GM19328 (cell line): ENCODE measurements around the gene ANP32B.

Experiments
- ATAC-seq: cut with Tn5 transposase; IDR thresholded peaks from one replicate; pipeline ENCODE4 v1.9.1; 2021; ENCODE audit warnings: mild to moderate bottlenecking, moderate library complexity; ENCODE audit not compliant: unreplicated experiment

The ANP32B gene

DNA sequence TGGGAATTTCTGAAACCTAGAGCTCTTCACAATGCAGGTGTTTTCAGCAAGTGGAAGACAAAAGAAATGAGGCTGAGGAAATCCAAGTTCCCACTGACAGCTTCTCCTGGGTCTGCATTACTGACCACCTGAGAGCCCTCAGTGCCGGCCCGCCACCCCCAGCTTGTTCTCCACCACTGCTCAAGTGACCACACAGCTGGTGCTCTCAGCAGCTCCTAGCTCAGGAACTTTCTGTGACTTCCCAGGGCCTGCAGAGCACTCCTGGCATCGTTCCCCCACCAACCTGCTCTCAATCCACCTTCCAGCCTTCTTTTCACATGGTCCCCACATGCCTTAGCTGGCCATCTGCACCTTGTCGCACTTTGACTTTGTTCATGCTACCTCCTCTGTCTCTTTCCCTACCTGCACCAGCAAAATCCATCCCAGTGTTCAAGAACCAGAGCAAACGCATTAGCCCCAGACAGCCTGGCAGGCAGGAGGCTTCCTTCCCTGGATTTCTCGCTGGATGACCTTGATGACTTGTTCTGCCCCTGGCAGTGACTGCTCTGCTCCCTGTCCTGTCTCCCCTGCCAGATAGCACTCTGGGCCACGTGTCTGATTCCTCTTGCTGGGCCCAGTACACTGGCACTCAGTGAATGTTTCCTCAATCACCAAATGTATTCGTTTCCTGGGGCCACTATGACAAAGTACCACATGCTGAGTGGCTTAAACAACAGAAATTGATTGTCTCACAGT lies 38.3 kb downstream of the ANP32B start:
- ATAC-seq: no peak

DNA sequence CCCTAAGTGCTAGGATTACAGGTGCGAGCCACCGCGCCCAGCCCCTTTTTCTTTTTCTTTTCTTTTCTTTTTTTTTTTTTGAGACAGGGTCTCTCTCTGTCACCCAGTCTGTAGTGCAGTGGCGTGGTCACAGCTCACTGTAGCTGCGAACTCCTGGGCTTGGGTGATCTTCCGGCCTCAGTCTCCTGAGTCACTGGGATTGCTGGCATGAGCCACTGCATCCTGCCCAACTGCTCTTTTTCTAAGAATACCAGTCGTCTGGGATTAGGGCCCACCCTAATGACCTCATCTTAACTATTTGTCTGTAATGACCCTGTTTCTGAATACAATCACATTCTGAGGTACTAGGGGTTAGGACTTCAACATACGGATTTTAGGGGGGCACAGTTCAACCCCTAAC lies 39.3 kb downstream of the ANP32B start:
- no peak for ATAC-seq

- no peak for ATAC-seq
Observed at GRCh38 chr9:98024702-98025101, 41.6 kb downstream of the ANP32B start.

DNA sequence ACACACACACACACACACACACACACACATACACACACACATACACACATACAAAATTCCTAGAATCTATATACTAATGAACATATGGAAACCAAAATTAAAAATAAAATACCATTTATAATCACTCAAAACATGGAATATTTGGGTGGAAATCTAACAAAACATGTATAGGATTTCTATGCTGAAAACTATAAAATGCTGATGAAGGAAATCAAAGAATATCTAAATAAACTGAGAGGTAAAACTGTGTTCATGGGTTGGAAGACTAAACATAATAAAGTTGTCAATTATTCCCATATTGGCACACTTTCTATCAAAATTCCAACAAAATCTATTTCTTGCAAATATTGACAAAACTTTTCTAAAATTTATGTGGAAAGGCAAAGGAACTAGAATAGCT lies 48.0 kb downstream of the ANP32B start:
- ATAC-seq: no peak

DNA sequence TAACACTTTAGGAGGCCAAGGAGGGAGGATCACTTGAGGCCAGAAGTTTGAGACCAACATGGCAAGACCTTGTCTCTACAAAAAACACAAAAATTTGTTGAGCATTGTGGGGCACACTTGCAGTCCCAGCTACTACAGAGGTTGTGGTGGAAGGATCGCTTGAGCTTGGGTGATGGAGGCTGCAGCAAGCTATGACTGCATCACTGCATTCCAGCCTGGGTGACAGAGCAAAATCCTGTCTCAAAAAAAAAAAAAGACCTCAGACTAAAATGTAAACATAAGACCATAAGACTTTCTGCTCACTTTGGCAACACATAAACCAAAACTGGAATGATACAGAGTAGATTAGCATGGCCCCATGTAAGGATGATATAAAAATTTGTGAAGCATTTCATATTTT lies 48.8 kb downstream of the ANP32B start:
- no peak for ATAC-seq

- ATAC-seq: no peak
Observed at GRCh38 chr9:98034593-98035546, 51.7 kb downstream of the ANP32B start.

DNA sequence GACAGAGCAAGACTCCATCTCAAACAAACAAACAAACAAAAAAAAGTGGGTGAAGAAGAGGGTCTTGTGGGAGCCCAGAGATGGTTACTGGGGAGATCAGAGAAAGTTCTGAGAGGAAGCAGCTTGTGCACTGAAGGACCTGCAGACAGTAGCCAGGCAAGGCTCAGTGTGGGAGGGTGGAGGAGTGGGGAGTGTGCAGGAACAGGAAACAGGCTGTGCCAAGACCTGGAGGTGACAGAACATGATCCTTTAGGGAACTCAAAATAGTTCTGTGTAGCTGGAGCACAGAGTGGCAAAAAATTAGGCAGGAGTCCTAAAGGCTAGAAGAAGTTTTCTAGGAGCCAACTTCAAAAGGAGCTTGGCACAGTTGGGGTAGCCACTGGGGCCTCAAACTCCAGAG lies 54.2 kb downstream of the ANP32B start:
- ATAC-seq: no peak

DNA sequence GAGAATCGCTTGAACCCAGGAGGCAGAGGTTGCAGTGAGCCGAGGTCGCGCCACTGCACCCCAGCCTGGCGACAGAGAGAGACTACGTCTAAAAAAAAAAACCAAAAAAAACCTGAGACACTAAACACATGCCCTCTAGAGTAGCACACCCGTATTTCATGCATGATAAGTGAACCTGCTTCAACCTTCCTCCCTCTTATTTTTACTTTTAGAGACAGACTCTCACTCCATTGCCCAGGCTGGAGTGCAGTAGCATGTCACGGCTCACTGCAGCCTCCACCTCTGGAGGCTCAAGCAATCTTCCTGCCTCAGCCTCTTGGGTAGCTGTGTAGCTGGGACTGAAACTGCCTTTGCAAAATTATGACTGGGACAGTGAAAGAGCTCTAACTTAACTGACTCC lies 55.8 kb downstream of the ANP32B start:
- ATAC-seq: no peak

DNA sequence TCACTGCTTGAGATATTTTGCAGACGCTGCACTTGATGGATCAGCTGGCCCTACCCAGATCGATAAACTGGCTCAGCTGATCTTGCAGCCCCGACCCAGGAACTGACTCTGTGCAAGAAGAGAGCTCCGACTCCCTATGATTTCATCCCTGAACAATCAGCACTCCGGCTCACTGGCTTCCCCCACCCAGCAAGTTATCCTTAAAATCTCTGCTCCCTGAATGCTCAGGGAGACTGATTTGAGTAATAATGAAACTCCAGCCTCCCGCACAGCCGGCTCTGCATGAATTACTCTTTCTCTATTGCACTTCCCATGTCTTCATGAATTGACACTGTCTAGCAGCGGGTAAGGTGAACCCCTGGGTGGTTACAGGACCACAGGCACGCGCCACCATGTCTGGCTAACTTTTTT lies 56.5 kb downstream of the ANP32B start:
- no peak for ATAC-seq

GRCh38 chr9:98040212-98040611 lies 57.1 kb downstream of the ANP32B start:
- ATAC-seq: no peak

DNA sequence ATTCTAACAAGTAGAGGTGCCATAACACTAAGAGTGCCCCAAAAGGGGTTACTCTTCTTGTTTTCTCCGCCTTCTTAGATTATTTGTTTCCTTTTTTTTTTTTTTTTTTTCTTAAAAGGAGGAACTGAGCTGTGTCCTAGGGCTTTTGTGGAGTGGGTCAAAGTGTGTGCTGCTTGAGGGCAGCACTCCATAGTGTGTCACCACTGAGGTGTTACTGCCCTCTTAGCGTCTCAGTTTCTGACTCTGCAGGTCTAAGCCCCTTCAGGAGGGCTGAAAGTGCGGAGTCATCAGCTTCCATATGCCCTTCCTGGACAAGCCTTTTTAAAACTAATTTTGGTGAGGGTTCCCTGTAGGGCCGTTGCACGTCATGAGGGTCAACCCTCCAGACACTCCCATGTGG lies 60.8 kb downstream of the ANP32B start:
- no peak for ATAC-seq

DNA sequence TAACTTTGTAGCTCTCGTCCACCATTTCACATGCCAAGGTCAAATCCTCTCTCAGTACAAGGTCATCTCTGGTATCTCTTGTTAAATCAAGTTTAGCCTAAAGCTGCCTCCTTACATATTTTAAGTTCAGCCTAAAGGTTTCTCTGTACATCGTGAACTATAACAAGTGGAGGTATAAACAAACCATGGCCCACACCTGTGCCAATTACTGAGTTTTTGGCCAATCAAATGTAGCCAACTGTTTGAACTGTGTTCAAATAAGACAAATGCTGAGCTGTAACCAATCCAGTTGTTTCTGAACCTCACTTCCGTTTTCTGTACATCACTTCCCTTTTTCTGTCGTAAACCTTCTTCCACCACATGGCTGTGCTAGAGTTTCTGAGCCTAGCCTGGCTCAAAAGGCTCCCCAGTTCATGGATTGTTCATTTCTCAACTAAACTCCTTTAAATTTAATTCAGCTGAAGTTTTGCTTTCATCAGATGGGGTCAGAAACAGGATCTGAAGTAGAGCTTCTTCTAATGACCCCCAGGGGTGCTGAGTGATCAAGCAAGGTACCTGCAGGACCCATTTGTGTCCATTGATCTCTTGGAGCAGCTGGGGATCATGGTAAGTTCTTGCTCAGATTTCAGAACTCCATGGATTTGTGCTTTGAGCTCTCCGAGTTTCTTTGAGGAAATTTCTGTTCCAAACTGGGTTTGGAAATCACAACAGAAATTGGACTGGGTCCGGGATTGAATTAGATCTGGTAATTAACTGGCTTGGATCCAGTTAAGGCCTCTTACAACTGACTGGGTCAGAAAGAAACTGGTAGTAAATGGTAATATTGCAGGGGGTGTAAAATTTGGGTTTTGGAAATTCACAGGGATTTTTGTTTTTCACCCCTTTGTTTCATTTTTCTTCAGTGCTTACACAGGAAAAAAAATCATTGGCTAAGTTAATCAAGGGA lies 62.4 kb downstream of the ANP32B start:
- ATAC-seq: peak; percentile 71

DNA sequence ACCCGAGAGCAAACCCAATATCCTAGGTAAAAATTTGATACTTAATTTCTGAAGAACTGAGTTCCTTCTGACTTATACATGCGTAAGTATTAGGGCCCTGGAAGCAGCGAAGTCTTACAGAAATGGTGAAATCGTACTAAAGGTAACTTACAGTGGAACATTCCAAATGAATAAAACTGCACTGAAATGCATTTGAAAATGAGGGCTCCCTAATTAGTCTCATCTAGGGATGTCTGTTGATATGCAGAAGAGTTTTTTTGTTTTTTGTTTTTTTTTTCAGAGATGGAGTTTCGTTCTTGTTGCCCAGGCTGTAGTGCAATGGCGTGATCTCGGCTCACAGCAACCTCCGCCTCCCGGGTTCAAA lies 63.0 kb downstream of the ANP32B start:
- ATAC-seq: no peak

GRCh38 chr9:98047002-98047401 lies 63.9 kb downstream of the ANP32B start:
- ATAC-seq: no peak

DNA sequence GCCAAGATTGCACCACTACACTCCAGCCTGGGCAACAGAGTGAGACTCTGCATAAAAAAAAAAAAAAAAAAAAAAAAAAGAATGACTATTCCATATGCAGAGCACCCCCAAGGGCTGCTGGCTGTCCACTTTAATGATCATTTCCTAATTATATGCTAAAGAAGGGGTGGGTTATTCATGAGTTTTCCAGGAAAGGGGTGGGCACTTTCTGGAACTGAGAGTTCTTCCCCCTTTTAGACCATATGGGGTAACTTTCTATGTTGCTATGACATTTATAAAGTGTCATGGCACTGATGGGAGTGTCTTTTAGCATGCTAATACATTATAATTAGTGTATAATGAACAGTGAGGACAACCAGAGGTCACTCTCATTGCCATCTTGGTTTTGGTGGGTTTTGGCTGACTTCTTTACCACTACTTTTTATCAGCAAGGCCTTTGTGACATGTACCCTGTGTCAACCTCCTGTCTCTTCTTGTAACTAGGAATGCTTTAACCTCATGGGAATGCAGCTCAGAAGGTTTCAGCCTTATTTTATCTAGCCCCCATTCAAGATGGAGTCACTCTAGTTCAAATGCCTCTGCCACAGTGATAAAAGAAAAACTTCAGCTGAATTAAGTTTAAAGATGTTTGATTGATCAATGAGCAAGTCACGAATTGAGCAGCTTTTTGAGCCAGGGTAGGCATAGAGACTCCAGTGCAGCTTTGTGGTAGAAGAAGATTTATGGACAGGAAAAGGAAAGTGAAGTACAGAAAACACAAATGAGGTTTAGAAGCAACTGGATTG lies 66.3 kb downstream of the ANP32B start:
- ATAC-seq: no peak

DNA sequence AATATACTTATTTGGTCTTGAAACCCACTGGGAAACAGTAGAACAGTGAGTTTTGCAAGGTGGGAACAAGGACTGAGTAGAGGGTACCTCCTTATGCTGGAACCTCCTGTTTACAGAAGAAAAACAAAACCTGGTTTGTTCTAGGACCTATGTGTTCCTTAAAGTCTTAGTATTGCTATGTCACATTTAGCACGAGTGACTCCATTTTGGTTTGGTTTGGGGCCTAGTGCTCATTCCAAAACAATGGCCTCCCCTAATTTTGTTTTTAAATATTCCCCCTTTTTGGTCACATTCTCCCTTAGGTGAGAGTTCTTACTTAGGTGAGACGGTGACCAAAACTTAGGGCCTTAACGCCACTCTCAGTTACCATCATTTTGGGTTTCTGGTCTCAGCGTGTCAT lies 67.2 kb downstream of the ANP32B start:
- ATAC-seq: no peak

- no peak for ATAC-seq
Observed at GRCh38 chr9:98054376-98054951, 71.3 kb downstream of the ANP32B start.

DNA sequence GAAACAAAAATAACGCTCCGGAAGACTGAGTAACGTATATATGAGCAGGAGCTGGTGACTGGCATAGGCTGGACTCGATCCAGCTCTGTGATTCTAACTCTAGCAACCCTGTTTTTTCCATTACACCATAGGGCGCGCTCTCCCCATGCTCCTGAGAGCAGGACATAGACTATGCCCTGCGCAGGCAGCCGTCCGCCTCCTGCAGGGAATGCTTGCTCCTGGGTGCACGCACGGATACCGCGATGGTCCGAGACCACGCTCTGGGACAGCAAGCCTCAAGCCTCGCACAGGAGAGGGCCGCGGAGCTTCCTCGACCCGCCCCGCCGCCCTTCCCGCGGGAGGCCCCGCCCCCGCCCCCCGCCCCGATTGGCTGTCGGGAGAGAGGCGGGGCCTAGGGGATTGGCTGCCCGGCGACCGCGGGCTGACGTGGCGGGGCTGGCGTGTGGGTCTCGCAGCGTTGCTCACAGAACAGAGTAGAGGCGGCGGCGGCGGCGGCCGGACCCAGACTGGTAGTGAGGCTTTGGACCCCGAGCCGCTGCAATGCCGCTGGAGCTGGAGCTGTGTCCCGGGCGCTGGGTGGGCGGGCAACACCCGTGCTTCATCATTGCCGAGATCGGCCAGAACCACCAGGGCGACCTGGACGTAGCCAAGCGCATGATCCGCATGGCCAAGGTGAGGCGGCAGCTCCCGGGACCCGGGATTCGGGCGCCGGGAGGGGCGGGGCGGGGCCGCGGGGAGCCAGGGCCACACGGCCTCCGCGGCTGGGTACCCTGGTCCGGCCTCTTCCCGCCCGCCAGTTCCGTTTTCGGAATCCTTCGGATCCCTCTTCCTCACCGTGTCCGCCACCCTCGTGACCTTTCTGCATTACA lies 73.4 kb downstream of the ANP32B start, which contains the start of gene NANS:
Gene NANS, plus strand, starts transcription at position 464 of the 869 bp plus-strand sequence. Its CDS starts 77 bp downstream, at position 541.
- ATAC-seq: peak; percentile 95
